ENCODE data around the gene NLRX1.
"Not testable (repeated sequence)": the region's sequence is repeated elsewhere in the genome, so short reads cannot be mapped to it uniquely, and the experiment has no call there.

NLRX1 gene

DNA sequence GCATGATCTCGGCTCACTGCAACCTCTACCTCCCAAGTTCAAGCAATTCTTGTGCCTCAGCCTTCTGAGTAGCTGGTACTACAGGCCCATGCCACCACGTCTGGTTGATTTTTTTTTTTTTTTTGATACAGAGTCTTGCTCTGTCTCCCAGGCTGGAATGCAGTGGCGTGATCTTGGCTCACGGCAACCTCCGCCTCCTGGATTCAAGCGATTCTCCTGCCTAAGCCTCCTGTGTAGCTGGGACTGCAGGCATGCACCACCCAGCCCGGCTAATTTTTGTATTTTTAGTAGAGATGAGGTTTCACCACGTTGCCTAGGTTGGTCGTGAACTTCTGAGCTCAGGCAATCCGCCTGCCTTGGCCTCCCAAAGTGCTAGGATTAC is 1.5 kb upstream of the NLRX1 start:
- H3K4me3 ChIP-seq (ENCODE audit: insufficient read depth in 1 of 2, low read depth in 1 of 2, low read length in 2 of 2); H3K27ac ChIP-seq (ENCODE audit: low read length, poor library complexity, severe bottlenecking); H4K91ac ChIP-seq (ENCODE audit: low read length); H3K14ac ChIP-seq (ENCODE audit: low read length in 2 of 2); H3K4ac ChIP-seq (ENCODE audit: low read depth in 1 of 2, low read length in 2 of 2); H2AFZ ChIP-seq (ENCODE audit: low read depth, low read length); H3K9ac ChIP-seq (ENCODE audit: low read length); H3K36me3 ChIP-seq (ENCODE audit: control insufficient read depth in 1 of 2, insufficient read depth in 2 of 2, low read depth in 1 of 2, low read length in 2 of 2); H2BK5ac ChIP-seq (ENCODE audit: low read depth, low read length, poor library complexity, severe bottlenecking); H3K18ac ChIP-seq (ENCODE audit: low read depth in 1 of 2, low read length in 2 of 2); H3K27me3 ChIP-seq (ENCODE audit: control insufficient read depth in 1 of 2, insufficient read depth in 1 of 2, low read length in 2 of 2); H2BK120ac ChIP-seq (ENCODE audit: low read depth, low read length); H2AK5ac ChIP-seq (ENCODE audit: low read length, severe bottlenecking); H4K8ac ChIP-seq (ENCODE audit: low read length); H3K79me1 ChIP-seq (replicated peaks; ENCODE audit: low read length, poor library complexity, severe bottlenecking); H2BK12ac ChIP-seq (ENCODE audit: low read length in 2 of 2); H3K4me2 ChIP-seq (ENCODE audit: low read length, poor library complexity, severe bottlenecking); DNase-seq; H3K9me3 ChIP-seq (ENCODE audit: control insufficient read depth, low read length); H3K23ac ChIP-seq (ENCODE audit: low read length in 2 of 2); H2BK15ac ChIP-seq (ENCODE audit: low read depth, poor library complexity, severe bottlenecking): not testable (repeated sequence)
- H3K4me1 ChIP-seq (ENCODE audit: control insufficient read depth, insufficient read depth, low read depth, low read length) = peaks cover 11% of the 10 kb centered on the region
- 86% methylated on average over 10 of the region's 10 CpGs for WGBS

DNA sequence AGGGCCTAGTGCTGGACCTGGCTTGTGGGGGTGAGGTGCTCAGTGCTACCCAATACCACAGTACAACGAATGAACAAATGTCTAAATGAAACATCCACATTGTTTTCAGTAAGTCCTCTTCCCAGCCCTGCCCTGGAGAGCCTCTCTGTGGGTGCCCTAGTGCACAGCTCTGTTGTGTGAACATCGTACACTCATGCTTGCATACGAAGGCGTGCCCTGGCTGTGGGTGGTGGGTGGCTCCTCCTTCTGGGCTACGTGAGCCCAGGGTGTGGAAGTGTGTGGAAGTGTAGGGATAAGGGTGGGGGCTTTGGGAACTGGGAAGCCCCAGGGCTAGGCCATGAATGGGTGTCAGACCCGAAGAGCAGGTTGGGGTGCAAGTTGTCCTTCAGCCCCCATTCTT is 592 bp upstream of the NLRX1 start:
- Histone ChIP-seq H3K4me2 (ENCODE audit: low read length, poor library complexity, severe bottlenecking) (no peak overlapping the region), H3K14ac (ENCODE audit: low read length in 2 of 2) (no peak overlapping the region), H2AK5ac (ENCODE audit: low read length, severe bottlenecking) (peak overlapping the region; percentile 1), H3K9me3 (ENCODE audit: control insufficient read depth, low read length) (no peaks in the 10 kb centered on the region), H2BK120ac (ENCODE audit: low read depth, low read length) (no peak overlapping the region), H3K4me3 (ENCODE audit: insufficient read depth in 1 of 2, low read depth in 1 of 2, low read length in 2 of 2) (peak overlapping the region in 1 of 2 experiments; percentile 89), H2BK5ac (ENCODE audit: low read depth, low read length, poor library complexity, severe bottlenecking) (no peak overlapping the region), H3K27me3 (ENCODE audit: control insufficient read depth in 1 of 2, insufficient read depth in 1 of 2, low read length in 2 of 2) (peaks cover 0 to 6% of the 10 kb centered on the region in 2 experiments), H3K9ac (ENCODE audit: low read length) (peak overlapping the region; percentile 93), H3K79me1 (replicated peaks; ENCODE audit: low read length, poor library complexity, severe bottlenecking) (no peaks in the 10 kb centered on the region), H2BK12ac (ENCODE audit: low read length in 2 of 2) (peak overlapping the region; percentile 14 to 75), H2BK15ac (ENCODE audit: low read depth, poor library complexity, severe bottlenecking) (no peak overlapping the region), H3K4ac (ENCODE audit: low read depth in 1 of 2, low read length in 2 of 2) (peak overlapping the region in 1 of 2 experiments; percentile 64), H4K91ac (ENCODE audit: low read length) (no peak overlapping the region), H3K4me1 (ENCODE audit: control insufficient read depth, insufficient read depth, low read depth, low read length) (peaks cover 11% of the 10 kb centered on the region), H3K27ac (ENCODE audit: low read length, poor library complexity, severe bottlenecking) (no peak overlapping the region), H3K36me3 (ENCODE audit: control insufficient read depth in 1 of 2, insufficient read depth in 2 of 2, low read depth in 1 of 2, low read length in 2 of 2) (peaks cover 2 to 10% of the 10 kb centered on the region in 2 experiments), H3K23ac (ENCODE audit: low read length in 2 of 2) (no peak overlapping the region), H2AFZ (ENCODE audit: low read depth, low read length) (peak overlapping the region; percentile 66), H3K18ac (ENCODE audit: low read depth in 1 of 2, low read length in 2 of 2) (no peak overlapping the region), H4K8ac (ENCODE audit: low read length) (peak overlapping the region; percentile 10)
- no peak for DNase-seq
- WGBS = 92% methylated on average over 5 of the region's 6 CpGs

GRCh38 chr11:119169282-119169719 is 776 bp downstream of the NLRX1 start:
- 22% methylated on average over 15 of the region's 15 CpGs for WGBS

DNA sequence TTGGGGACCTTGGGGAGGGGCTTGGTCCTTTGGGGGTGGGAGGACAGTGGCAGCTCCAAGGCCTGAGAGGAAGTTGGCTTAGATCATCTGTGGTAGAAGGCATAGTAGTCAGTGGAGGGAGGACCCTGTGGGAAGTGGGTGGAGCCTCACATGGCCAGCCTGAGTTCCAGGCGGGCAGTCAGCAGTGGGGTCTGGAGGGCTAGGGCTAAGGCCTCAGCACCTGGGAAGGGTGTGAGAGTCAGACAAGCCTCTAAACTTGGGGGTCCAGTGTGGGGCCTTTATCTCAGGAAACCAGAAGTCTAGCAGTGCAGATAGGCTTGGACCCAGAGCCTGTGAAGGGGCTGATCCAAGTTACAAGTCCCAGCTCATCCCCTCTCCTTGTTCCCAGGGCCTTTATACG is 4.0 kb downstream of the NLRX1 start:
- H2BK15ac ChIP-seq (ENCODE audit: low read depth, poor library complexity, severe bottlenecking) = no peak overlapping the region
- no peak overlapping the region for H3K4ac ChIP-seq (ENCODE audit: low read depth in 1 of 2, low read length in 2 of 2)
- no peak overlapping the region for H2AK5ac ChIP-seq (ENCODE audit: low read length, severe bottlenecking)
- H2BK12ac ChIP-seq (ENCODE audit: low read length in 2 of 2) = no peak overlapping the region
- H3K4me1 ChIP-seq (ENCODE audit: control insufficient read depth, insufficient read depth, low read depth, low read length) = peaks cover 15% of the 10 kb centered on the region
- H3K9ac ChIP-seq (ENCODE audit: low read length) = no peak overlapping the region
- no peak overlapping the region for H3K27ac ChIP-seq (ENCODE audit: low read length, poor library complexity, severe bottlenecking)
- H3K36me3 ChIP-seq (ENCODE audit: control insufficient read depth in 1 of 2, insufficient read depth in 2 of 2, low read depth in 1 of 2, low read length in 2 of 2) = peaks cover 23 to 37% of the 10 kb centered on the region in 2 experiments
- DNase-seq = no peak
- no peak overlapping the region for H3K18ac ChIP-seq (ENCODE audit: low read depth in 1 of 2, low read length in 2 of 2)
- H3K9me3 ChIP-seq (ENCODE audit: control insufficient read depth, low read length) = no peaks in the 10 kb centered on the region
- no peak overlapping the region for H3K14ac ChIP-seq (ENCODE audit: low read length in 2 of 2)
- no peak overlapping the region for H2BK5ac ChIP-seq (ENCODE audit: low read depth, low read length, poor library complexity, severe bottlenecking)
- no peak overlapping the region for H2AFZ ChIP-seq (ENCODE audit: low read depth, low read length)
- no peak overlapping the region for H4K91ac ChIP-seq (ENCODE audit: low read length)
- no peak overlapping the region for H3K4me3 ChIP-seq (ENCODE audit: insufficient read depth in 1 of 2, low read depth in 1 of 2, low read length in 2 of 2)
- H2BK120ac ChIP-seq (ENCODE audit: low read depth, low read length) = no peak overlapping the region
- no peaks in the 10 kb centered on the region for H3K27me3 ChIP-seq (ENCODE audit: control insufficient read depth in 1 of 2, insufficient read depth in 1 of 2, low read length in 2 of 2)
- WGBS = 84% methylated on average over 2 of the region's 2 CpGs
- no peak overlapping the region for H3K4me2 ChIP-seq (ENCODE audit: low read length, poor library complexity, severe bottlenecking)
- no peak overlapping the region for H3K23ac ChIP-seq (ENCODE audit: low read length in 2 of 2)
- no peak overlapping the region for H4K8ac ChIP-seq (ENCODE audit: low read length)
- H3K79me1 ChIP-seq (replicated peaks; ENCODE audit: low read length, poor library complexity, severe bottlenecking) = no peaks in the 10 kb centered on the region

More at GRCh38 chr11:119169282-119169719, 776 bp downstream of the NLRX1 start:
- H2BK12ac ChIP-seq (ENCODE audit: low read length in 2 of 2) = peak overlapping the region in 1 of 2 experiments; percentile 49
- peak overlapping the region; percentile 66 to 89 for H3K4me3 ChIP-seq (ENCODE audit: insufficient read depth in 1 of 2, low read depth in 1 of 2, low read length in 2 of 2)
- H3K9me3 ChIP-seq (ENCODE audit: control insufficient read depth, low read length) = no peaks in the 10 kb centered on the region
- peak overlapping the region; percentile 87 for H2BK5ac ChIP-seq (ENCODE audit: low read depth, low read length, poor library complexity, severe bottlenecking)
- H3K9ac ChIP-seq (ENCODE audit: low read length) = peak overlapping the region; percentile 93
- peak overlapping the region; percentile 41 to 92 for H3K18ac ChIP-seq (ENCODE audit: low read depth in 1 of 2, low read length in 2 of 2)
- no peak for DNase-seq
- peak overlapping the region; percentile 31 for H2AK5ac ChIP-seq (ENCODE audit: low read length, severe bottlenecking)
- peak overlapping the region; percentile 20 to 89 for H3K4ac ChIP-seq (ENCODE audit: low read depth in 1 of 2, low read length in 2 of 2)
- no peaks in the 10 kb centered on the region for H3K27me3 ChIP-seq (ENCODE audit: control insufficient read depth in 1 of 2, insufficient read depth in 1 of 2, low read length in 2 of 2)
- H2AFZ ChIP-seq (ENCODE audit: low read depth, low read length) = peak overlapping the region; percentile 10
- peak overlapping the region; percentile 85 for H3K4me2 ChIP-seq (ENCODE audit: low read length, poor library complexity, severe bottlenecking)
- H3K4me1 ChIP-seq (ENCODE audit: control insufficient read depth, insufficient read depth, low read depth, low read length) = peaks cover 11% of the 10 kb centered on the region
- no peak overlapping the region for H2BK15ac ChIP-seq (ENCODE audit: low read depth, poor library complexity, severe bottlenecking)
- H4K8ac ChIP-seq (ENCODE audit: low read length) = peak overlapping the region; percentile 96
- H3K27ac ChIP-seq (ENCODE audit: low read length, poor library complexity, severe bottlenecking) = peak overlapping the region; percentile 78
- H3K23ac ChIP-seq (ENCODE audit: low read length in 2 of 2) = peak overlapping the region in 1 of 2 experiments; percentile 56
- peaks cover 14 to 22% of the 10 kb centered on the region in 2 experiments for H3K36me3 ChIP-seq (ENCODE audit: control insufficient read depth in 1 of 2, insufficient read depth in 2 of 2, low read depth in 1 of 2, low read length in 2 of 2)
- H2BK120ac ChIP-seq (ENCODE audit: low read depth, low read length) = no peak overlapping the region
- H4K91ac ChIP-seq (ENCODE audit: low read length) = peak overlapping the region; percentile 94
- H3K79me1 ChIP-seq (replicated peaks; ENCODE audit: low read length, poor library complexity, severe bottlenecking) = no peaks in the 10 kb centered on the region
- H3K14ac ChIP-seq (ENCODE audit: low read length in 2 of 2) = peak overlapping the region in 1 of 2 experiments; percentile 87
